Stimulated activated CD4-positive, alpha-beta T cell treated with anti-CD3 and anti-CD28 coated beads, Interleukin-2, amount 100 ng/mL, for 48 hours (primary cell): ENCODE results near the gene GLRA2.
A peak's percentile ranks its signal among the peaks of the same experiment; 100 is the strongest.
"Not testable (repeated sequence)": the region's sequence is repeated elsewhere in the genome, so short reads cannot be mapped to it uniquely, and the experiment has no call there.

Experiments used
- DNase-seq, 2 donors: peaks; one replicate each; pipeline ENCODE4 v3.0.0-alpha.2; 2020

Gene GLRA2

GRCh38 chrX:14594521-14594920 is 65.2 kb downstream of the GLRA2 start:
- no peak for DNase-seq

- DNase-seq = no peak
Observed at GRCh38 chrX:14598330-14598729, 69.0 kb downstream of the GLRA2 start.

- no peak for DNase-seq
Observed at GRCh38 chrX:14607446-14607985, 78.2 kb downstream of the GLRA2 start.

- DNase-seq = not testable (repeated sequence)
Observed at GRCh38 chrX:14612450-14612849, 83.1 kb downstream of the GLRA2 start.

- no peak for DNase-seq
Observed at GRCh38 chrX:14616301-14616700, 87.0 kb downstream of the GLRA2 start.

- DNase-seq = no peak
Observed at GRCh38 chrX:14616836-14617235, 87.5 kb downstream of the GLRA2 start.

- no peak for DNase-seq
Observed at GRCh38 chrX:14618177-14618965, 89.0 kb downstream of the GLRA2 start.

GRCh38 chrX:14630733-14631132 is 101.4 kb downstream of the GLRA2 start:
- DNase-seq = no peak

- DNase-seq = no peak
Observed at GRCh38 chrX:14641681-14642655, 112.6 kb downstream of the GLRA2 start.

GRCh38 chrX:14660970-14661369 is 131.6 kb downstream of the GLRA2 start:
- DNase-seq = no peak

GRCh38 chrX:14670819-14671218 is 141.5 kb downstream of the GLRA2 start:
- no peak for DNase-seq

GRCh38 chrX:14672611-14673172 is 143.4 kb downstream of the GLRA2 start:
- no peak for DNase-seq

GRCh38 chrX:14673236-14673635 is 143.9 kb downstream of the GLRA2 start:
- no peak for DNase-seq

- DNase-seq = no peak
Observed at GRCh38 chrX:14673764-14674163, 144.4 kb downstream of the GLRA2 start.

- no peak for DNase-seq
Observed at GRCh38 chrX:14675500-14675899, 146.2 kb downstream of the GLRA2 start.

- DNase-seq = no peak
Observed at GRCh38 chrX:14676431-14676830, 147.1 kb downstream of the GLRA2 start.

GRCh38 chrX:14688331-14688730 is 159.0 kb downstream of the GLRA2 start:
- not testable (repeated sequence) for DNase-seq

- DNase-seq = no peak
Observed at GRCh38 chrX:14690553-14690952, 161.2 kb downstream of the GLRA2 start.

- DNase-seq = no peak
Observed at GRCh38 chrX:14694611-14695010, 165.3 kb downstream of the GLRA2 start.

- peak in 1 of 2 donors; percentile 9 for DNase-seq
Observed at GRCh38 chrX:14697451-14697850, 168.1 kb downstream of the GLRA2 start.

GRCh38 chrX:14698790-14699189 is 169.5 kb downstream of the GLRA2 start:
- no peak for DNase-seq

GRCh38 chrX:14700982-14701381 is 171.6 kb downstream of the GLRA2 start:
- DNase-seq = no peak

GRCh38 chrX:14702145-14702544 is 172.8 kb downstream of the GLRA2 start:
- DNase-seq = no peak
